Heart left ventricle (tissue), 16 donors: ENCODE data around the gene PRKACG. TPM values are rescaled to one million over a fixed set of nuclear protein-coding genes. Genes with fewer than 3 reads are reported as not detected.
"Not testable (repeated sequence)": the region's sequence is repeated elsewhere in the genome, so short reads cannot be mapped to it uniquely, and the experiment has no call there.

Experiments
- ATAC-seq, 4 donors: fragments of 200-7000 bp; cut with Tn5 transposase; one replicate each; pipeline ENCODE4 v1.9.1; 2020 to 2022; ENCODE audit warnings: moderate library complexity in 4 of 4, mild to moderate bottlenecking in 3 of 4, moderate number of reproducible peaks in 1 of 4
- DNase-seq, 5 donors: peaks; one replicate each; pipeline ENCODE4 v3.0.0-alpha.2; 2020
- H3K27ac ChIP-seq, 12 donors: fragments of 200-600 bp; sonication (generic) in 4 of 12; one replicate each; pipeline versions ENCODE4 v1.5.0 to v1.8.0; 2016 to 2022; ENCODE audit warnings: mild to moderate bottlenecking in 2 of 12
- H3K27me3 ChIP-seq, 9 donors: fragments of 200-600 bp; sonication (generic) in 2 of 9; one replicate each; pipeline versions ENCODE4 v1.5.1 to v1.8.0; 2016 to 2022; ENCODE audit warnings: mild to moderate bottlenecking in 3 of 9
- H3K36me3 ChIP-seq, 9 donors: fragments of 200-600 bp; sonication (generic) in 2 of 9; one replicate each; pipeline versions ENCODE4 v1.5.0 to v1.8.0; 2018 to 2022; ENCODE audit warnings: mild to moderate bottlenecking in 2 of 9
- H3K4me1 ChIP-seq, 12 donors: fragments of 200-600 bp; sonication (generic) in 4 of 12; one replicate each; pipeline versions ENCODE4 v1.5.0 to v1.8.0; 2016 to 2022; ENCODE audit warnings: mild to moderate bottlenecking in 3 of 12
- H3K4me3 ChIP-seq, 12 donors: fragments of 200-600 bp; sonication (generic) in 4 of 12; one replicate each; pipeline versions ENCODE4 v1.5.0 to v1.8.0; 2017 to 2022; ENCODE audit warnings: mild to moderate bottlenecking in 9 of 12, moderate library complexity in 4 of 12
- H3K9me3 ChIP-seq, 12 donors: fragments of 200-600 bp; sonication (generic) in 4 of 12; one replicate each; pipeline versions ENCODE4 v1.5.0 to v1.8.0; 2016 to 2022; ENCODE audit warnings: mild to moderate bottlenecking in 1 of 12
- POLR2A ChIP-seq, 2 donors: fragments of 450-650 bp; IDR thresholded peaks; one replicate each; pipeline ENCODE4 v1.6.1; 2017; ENCODE audit warnings: antibody characterized with exemption in 2 of 2, mild to moderate bottlenecking in 2 of 2, moderate library complexity in 2 of 2
- WGBS, 4 donors: extraction: QIAGEN DNeasy Blood & Tissue Kit in 2 of 4; methylation state at CpG; one replicate each; pipeline versions ENCODE4 v1.1.5 to v1.1.7; 2013 to 2018; 5-methylcytosine and 5-hydroxymethylcytosine counted together
- intact Hi-C, 10 donors: fragments of 100-400 bp; cut with DNase I; formaldehyde crosslinking; loops; one replicate each; pipeline versions ENCODE4 v1.11.1 to v1.14.2; 2022
- polyA plus RNA-seq, 2 donors: library from polyadenylated mRNA; stranded (reverse); fragments of 200-250 nt; gene quantifications; one replicate each; pipeline ENCODE4 v1.2.3, GENCODE V29; 2013
- total RNA-seq, 9 donors: library from RNA; depleted of rRNA in 2 of 9; stranded (reverse); fragments of >200 nt in 2 of 9; fragmentation: NEBNext Ultra II Directional in 3 of 9; extraction: Animal tissue kit (Norgen Biotek cat#: 25700) in 3 of 9; gene quantifications; one replicate each; pipeline versions ENCODE4 v1.1.0 to v1.2.4, GENCODE V29; 2016 to 2023
- TF ChIP-seq, protein P1 (sequence below), 12 donors: fragments of 200-600 bp; sonication (generic) in 4 of 12; IDR thresholded peaks; one replicate each; pipeline versions ENCODE4 v1.5.0 to v1.8.0; 2018 to 2022; ENCODE audit warnings: antibody characterized with exemption in 12 of 12, mild to moderate bottlenecking in 5 of 12
- donor health status: ischemic (EF 13 %, LVEDD 7.1; RV severe dilation, severe dysfunction).
- donor health status: healthy with polysubstance abuse.
- donor health status: DM: no; HTN: yes; CAD: no.
- donor health status: DM: no; HTN: no; CAD: no.
- donor health status: ischemic (EF 25% LVEDD 6.9; RV normal size, moderate dysfunction).
- donor health status: ischemic (EF 25% LVEDD 5.7; RV mildly dilated, moderate dysfunction).
- donor health status: healthy.
- donor health status: DM: yes; HTN: yes; CAD: no.
- donor health status: ischemic (EF 35%, LVEDD 5.7; RV mildly dilated, moderate dysfunction).
- donor health status: nonischemic (EF 11% LVEDD 7.7; RV severe dilation, severe dysfunction).
- donor health status: DM: yes; HTN: yes; CAD: no.
- donor health status: PGD.
- donor health status: ischemic (EF 29% LVEDD 5.4; RV normal size, mild dysfunction).
- donor health status: nonischemic (EF 23%, LVEDD 6.1; RV moderate dilation, normal function).

The PRKACG gene
- total and polyA plus RNA-seq, 11 donors: not detected

DNA sequence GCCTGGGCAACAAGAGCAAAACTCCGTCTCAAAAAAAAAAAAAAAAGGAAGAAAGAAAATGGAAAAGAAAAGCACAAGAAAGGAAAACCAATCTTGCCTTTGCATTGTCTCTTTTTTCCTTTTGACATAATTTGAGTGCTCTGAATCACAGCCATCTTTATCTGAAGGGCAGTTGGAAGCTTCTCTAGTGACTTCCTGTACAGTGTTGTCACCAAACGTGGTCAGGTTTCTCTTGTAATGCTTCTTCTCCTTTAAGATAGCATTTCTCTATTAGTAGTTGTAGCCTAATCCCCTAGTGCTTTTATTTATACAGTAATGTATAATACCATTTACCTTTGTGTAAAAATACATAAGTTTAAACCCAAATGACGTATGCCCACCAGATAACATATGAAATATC lies 18.1 kb downstream of the PRKACG start:
- intact Hi-C loops: loop anchor here in 7 of 10 donors (5.0 to 10.0 kb wide), 9 partner anchors 51 to 413 kb away; partner anchors contain the start of gene PIP5K1B (in 4 of the 7)
- H3K4me3 ChIP-seq: no peak overlapping the region
- DNase-seq: no peak
- no peaks in the 10 kb centered on the region for H3K9me3 ChIP-seq
- H3K36me3 ChIP-seq: peaks cover 0 to 7% (median 0%) of the 10 kb centered on the region in 9 donors
- H3K27ac ChIP-seq: peak overlapping the region in 4 of 12 donors; percentile 0 to 75 (median 20)
- peaks cover 0 to 41% (median 20%) of the 10 kb centered on the region in 12 donors for H3K4me1 ChIP-seq
- no peak for ATAC-seq
- no peak for TF ChIP-seq POLR2A (IDR thresholded peaks at IDR 0.05)
- TF ChIP-seq, protein P1, sequence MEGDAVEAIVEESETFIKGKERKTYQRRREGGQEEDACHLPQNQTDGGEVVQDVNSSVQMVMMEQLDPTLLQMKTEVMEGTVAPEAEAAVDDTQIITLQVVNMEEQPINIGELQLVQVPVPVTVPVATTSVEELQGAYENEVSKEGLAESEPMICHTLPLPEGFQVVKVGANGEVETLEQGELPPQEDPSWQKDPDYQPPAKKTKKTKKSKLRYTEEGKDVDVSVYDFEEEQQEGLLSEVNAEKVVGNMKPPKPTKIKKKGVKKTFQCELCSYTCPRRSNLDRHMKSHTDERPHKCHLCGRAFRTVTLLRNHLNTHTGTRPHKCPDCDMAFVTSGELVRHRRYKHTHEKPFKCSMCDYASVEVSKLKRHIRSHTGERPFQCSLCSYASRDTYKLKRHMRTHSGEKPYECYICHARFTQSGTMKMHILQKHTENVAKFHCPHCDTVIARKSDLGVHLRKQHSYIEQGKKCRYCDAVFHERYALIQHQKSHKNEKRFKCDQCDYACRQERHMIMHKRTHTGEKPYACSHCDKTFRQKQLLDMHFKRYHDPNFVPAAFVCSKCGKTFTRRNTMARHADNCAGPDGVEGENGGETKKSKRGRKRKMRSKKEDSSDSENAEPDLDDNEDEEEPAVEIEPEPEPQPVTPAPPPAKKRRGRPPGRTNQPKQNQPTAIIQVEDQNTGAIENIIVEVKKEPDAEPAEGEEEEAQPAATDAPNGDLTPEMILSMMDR (IDR thresholded peaks at IDR 0.05): no peak
- WGBS, 4 donors: 51 to 66% (median 58%) methylated on average over 3 of the region's 3 CpGs
- no peaks in the 10 kb centered on the region for H3K27me3 ChIP-seq

DNA sequence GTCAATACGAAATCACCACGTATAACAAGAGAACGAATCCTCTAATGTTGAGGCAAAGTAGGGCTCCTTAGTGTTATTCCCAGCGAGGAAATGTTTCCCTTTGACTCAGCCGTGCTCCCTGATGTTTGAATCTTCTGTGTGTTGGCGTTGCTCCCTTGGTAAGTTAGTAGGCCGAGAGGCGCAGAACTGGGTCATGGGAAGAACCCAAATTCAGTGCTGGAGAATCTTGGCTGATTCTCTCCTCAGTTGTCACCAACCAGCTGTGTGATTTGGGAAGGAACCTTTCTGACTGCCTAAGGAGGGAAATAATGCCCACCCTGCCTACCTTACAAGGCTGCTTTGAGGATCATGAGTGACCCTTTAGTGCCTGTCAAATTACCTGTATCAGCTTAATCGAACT lies 22.5 kb downstream of the PRKACG start:
- Histone ChIP-seq H3K27me3 (no peaks in the 10 kb centered on the region), H3K9me3 (no peaks in the 10 kb centered on the region), H3K27ac (no peak overlapping the region), H3K4me3 (no peak overlapping the region), H3K4me1 (peaks cover 0 to 10% (median 0%) of the 10 kb centered on the region in 12 donors), H3K36me3 (peaks cover 0 to 7% (median 0%) of the 10 kb centered on the region in 9 donors)
- no peak for TF ChIP-seq POLR2A (IDR thresholded peaks at IDR 0.05)
- TF ChIP-seq, protein P1 (IDR thresholded peaks at IDR 0.05): no peak
- ATAC-seq (no peak), DNase-seq (no peak)
- intact Hi-C loops: loop anchor here in 5 of 10 donors (10.0 kb wide), 3 partner anchors 47 to 407 kb away; partner anchors contain the start of gene PIP5K1B (in 4 of the 5)
- 74 to 91% (median 83%) methylated on average over 9 of the region's 9 CpGs for WGBS, 4 donors

DNA sequence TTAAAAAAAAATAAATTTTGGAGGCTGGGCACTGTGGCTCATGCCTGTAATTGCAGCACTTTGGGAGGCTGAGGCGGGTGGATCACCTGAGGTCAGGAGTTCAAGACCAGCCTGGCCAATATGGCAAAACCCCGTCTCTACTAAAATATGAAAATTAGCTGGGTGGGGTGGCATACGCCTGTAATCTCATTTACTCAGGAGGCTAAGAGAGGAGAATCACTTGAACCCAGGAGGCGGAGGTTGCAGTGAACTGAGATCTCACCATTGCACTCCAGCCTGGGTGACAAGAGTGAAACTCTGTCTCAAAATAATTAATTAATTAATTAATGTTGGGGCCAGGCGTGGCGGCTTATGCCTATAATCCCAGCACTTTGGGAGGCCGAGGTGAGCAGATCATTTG lies 27.0 kb downstream of the PRKACG start:
- not testable (repeated sequence) for ATAC-seq

DNA sequence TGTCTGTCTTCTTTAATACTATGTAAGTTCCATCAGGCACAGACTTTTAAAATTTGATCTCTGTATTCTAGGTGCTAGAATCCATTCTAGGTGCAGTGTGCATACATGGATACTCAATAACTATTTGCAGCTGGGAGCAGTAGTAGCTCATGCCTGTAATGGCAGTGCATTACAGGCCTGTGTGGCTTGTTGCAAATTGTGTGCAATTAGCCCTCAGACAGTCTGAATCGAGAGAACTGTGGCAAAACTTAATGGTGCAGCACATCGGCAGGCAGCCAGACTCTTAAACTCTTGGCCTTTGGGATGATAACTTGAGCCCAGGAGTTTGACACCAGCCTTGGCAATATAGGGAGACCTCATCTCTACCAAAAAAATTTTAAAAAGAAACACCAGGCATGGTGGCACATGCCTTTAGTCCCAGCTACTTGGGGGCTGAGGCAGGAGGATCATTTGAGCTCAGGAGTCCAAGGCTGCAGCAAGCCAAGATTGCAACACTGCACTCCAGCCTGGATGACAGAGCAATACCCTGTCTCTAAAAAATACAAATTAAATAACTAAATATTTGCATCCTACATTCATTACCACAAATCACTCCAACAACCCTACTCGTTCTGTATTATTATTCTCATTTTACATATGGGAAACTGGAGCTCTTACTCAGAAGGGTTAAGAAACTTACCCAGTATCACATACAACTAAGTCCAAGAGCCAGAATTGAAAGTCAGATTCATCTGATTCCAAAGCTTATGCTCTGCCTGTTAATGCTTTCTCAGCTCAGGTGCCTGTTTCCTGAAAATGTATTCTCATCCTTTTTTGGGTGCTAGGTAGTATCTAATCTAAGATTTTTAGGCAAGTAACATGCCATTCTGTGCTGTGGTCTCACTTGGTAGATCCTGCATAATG lies 30.1 kb downstream of the PRKACG start:
- no peaks in the 10 kb centered on the region for H3K27me3 ChIP-seq
- intact Hi-C loops: loop anchor here in 1 of 10 donors (10.0 kb wide), 1 partner anchor 119 kb away; no protein-coding TSS in a partner anchor
- ATAC-seq: no peak
- WGBS, 4 donors: 59 to 67% (median 59%) methylated on average over 3 of the region's 3 CpGs
- peaks cover 0 to 57% (median 38%) of the 10 kb centered on the region in 12 donors for H3K4me1 ChIP-seq
- H3K9me3 ChIP-seq: no peaks in the 10 kb centered on the region
- no peak overlapping the region for H3K4me3 ChIP-seq
- TF ChIP-seq, protein P1 (IDR thresholded peaks at IDR 0.05): no peak
- no peak for TF ChIP-seq POLR2A (IDR thresholded peaks at IDR 0.05)
- DNase-seq: no peak
- peak overlapping the region; percentile 60 to 92 (median 80) for H3K27ac ChIP-seq
- H3K36me3 ChIP-seq: no peaks in the 10 kb centered on the region

More for the DNA sequence above, 27.0 kb downstream of the PRKACG start:
- 94 to 99% (median 97%) methylated on average over 7 of the region's 7 CpGs for WGBS, 4 donors
- H3K27ac ChIP-seq, H3K4me3 ChIP-seq, H3K36me3 ChIP-seq, DNase-seq, H3K9me3 ChIP-seq, H3K27me3 ChIP-seq: not testable (repeated sequence)
- intact Hi-C loops: loop anchor here in 1 of 10 donors (10.0 kb wide), 1 partner anchor 122 kb away; no protein-coding TSS in a partner anchor
- peaks cover 0 to 27% (median 13%) of the 10 kb centered on the region in 12 donors for H3K4me1 ChIP-seq
